ENCODE measurements around the gene RANBP3L. TPM values are rescaled to one million over a fixed set of nuclear protein-coding genes. Genes with fewer than 3 reads are reported as not detected.

RANBP3L gene
- total and polyA plus RNA-seq, 9 of the 15 experiments (the other 6 are each of a cell fraction or from before 2014, with no cell fraction given), result 0.01 to 0.06 TPM; not detected in 7

DNA sequence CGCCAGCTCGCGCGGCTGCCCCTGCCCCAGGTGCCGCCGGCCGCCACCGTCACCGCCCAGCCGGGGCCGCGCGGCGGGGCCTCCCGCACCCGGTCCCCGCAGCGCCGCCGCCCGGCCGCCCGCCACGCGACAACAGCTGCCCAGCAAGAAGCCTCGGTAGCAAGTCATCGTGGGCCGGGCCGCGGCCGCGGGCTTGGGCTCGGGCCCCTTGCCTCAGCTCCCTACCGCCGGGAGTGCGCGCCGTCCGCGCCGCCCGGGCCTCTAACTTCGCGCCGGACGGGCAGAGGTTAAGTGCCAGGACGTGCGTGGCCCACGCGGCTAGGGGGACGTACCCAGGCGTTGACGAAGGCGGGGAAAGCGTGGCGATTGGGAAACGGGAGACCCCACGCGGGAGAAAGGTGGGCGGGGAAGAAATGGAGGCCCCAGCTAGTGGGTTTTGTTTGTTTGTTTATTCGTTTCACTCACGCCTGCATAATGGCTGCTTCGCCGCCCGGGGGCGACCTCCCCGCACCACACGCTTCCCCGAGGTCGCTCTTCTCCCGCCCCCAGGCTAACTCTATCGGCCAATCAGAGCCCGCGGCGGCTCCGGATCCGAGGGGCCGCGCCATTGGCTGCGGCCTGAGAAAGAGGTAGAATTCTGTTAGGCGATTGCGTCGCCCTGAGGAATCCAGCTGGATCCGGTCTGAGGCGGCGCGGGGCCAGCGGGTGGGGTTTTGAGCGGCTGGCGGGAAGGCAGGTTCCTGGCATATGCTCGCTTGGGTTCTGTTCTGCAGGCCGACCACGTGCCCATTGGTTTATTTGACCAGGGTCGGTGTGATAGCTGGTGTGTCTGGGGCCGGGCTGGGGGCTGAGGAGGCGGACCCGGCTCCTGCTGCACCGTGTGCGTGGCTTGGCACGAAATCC lies 59.8 kb downstream of the RANBP3L start, which contains the start of gene NADK2:
Gene NADK2, minus strand, starts transcription at position 295 of the 903 bp plus-strand sequence. Its CDS starts 127 bp downstream, at position 168.
- peaks cover 6% of the 10 kb centered on the region; the same call in 1 of the 2 replicates for H3K9me3 ChIP-seq (replicated peaks; ENCODE audit: control insufficient read depth, insufficient read depth, low read depth, low read length)
- H3K9me1 ChIP-seq (ENCODE audit: control insufficient read depth, insufficient read depth, low read length), result no peaks in the 10 kb centered on the region
- H3K4me3 ChIP-seq, result peak within 1 kb of the TSS; percentile 83
- CTCF ChIA-PET (ENCODE audit: low intra/inter-chr PET ratio), result interaction anchor here (0.6 to 1.5 kb wide), 5 partner anchors 38 to 266 kb away, joined by 3 to 6 read pairs (median 5); no protein-coding TSS in a partner anchor
- H3K27ac ChIP-seq (ENCODE audit: extremely low read depth, low read depth, low read length), result peak within 1 kb of the TSS; percentile 99
- peak; percentile 68 for FAIRE-seq
- intact Hi-C loops (cut with micrococcal nuclease) (loop anchor here (1.0 to 10.0 kb wide), 4 partner anchors 63 to 453 kb away; partner anchors contain the start of gene LMBRD2), in situ Hi-C loops (cut with MboI) (no loop called here)
- H3K4me2 ChIP-seq (ENCODE audit: insufficient read depth, low read length), result peak within 1 kb of the TSS; percentile 81
- DNase-seq (ENCODE audit: extremely low read depth in 1 of 4, low spot score in 3 of 4), result peak; percentile 97 to 99 (median 98)
- peak; percentile 89 for ATAC-seq
- peaks cover 49% of the 10 kb centered on the region for H3K79me2 ChIP-seq (ENCODE audit: control insufficient read depth, insufficient read depth, low read length)
- no peaks in the 10 kb centered on the region for H4K20me1 ChIP-seq (replicated peaks; ENCODE audit: control insufficient read depth, insufficient read depth, low read length)
- peak within 1 kb of the TSS; percentile 97 for H3K9ac ChIP-seq (ENCODE audit: insufficient read depth in 1 of 2, low read depth in 2 of 2, low read length in 2 of 2)
- no TSS peak for BruUV-seq (replicated peaks)
- peak within 1 kb of the TSS; percentile 97 for H2AFZ ChIP-seq (ENCODE audit: low read depth, low read length)
- H3K27me3 ChIP-seq (ENCODE audit: control insufficient read depth in 2 of 2, insufficient read depth in 2 of 2, low read length in 2 of 2), result no peaks in the 10 kb centered on the region
- WGBS (ENCODE audit: insufficient coverage, low coverage, missing lambda C conversion rate), result 4% methylated on average over 76 of the region's 100 CpGs
- 0 out of 3 replicates have a peak, but pooled peaks cover under 1% of the 10 kb centered on the region for H3K36me3 ChIP-seq (ENCODE audit: control insufficient read depth, insufficient read depth, low read length)
- peaks cover 20 to 39% of the 10 kb centered on the region in 2 experiments for H3K4me1 ChIP-seq (replicated peaks in 1 of 2; ENCODE audit: control insufficient read depth in 2 of 2, insufficient read depth in 2 of 2, low read length in 2 of 2)
- POLR2A ChIA-PET, result interaction anchor here (0.6 to 9.0 kb wide), 28 partner anchors 9 to 1406 kb away, joined by 3 to 71 read pairs (median 3); no protein-coding TSS in a partner anchor
- TF ChIP-seq, protein P1, sequence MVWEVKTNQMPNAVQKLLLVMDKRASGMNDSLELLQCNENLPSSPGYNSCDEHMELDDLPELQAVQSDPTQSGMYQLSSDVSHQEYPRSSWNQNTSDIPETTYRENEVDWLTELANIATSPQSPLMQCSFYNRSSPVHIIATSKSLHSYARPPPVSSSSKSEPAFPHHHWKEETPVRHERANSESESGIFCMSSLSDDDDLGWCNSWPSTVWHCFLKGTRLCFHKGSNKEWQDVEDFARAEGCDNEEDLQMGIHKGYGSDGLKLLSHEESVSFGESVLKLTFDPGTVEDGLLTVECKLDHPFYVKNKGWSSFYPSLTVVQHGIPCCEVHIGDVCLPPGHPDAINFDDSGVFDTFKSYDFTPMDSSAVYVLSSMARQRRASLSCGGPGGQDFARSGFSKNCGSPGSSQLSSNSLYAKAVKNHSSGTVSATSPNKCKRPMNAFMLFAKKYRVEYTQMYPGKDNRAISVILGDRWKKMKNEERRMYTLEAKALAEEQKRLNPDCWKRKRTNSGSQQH (CRISPR knock-in tag; IDR thresholded peaks at IDR 0.05), result peak; percentile 82
- 0 out of 2 replicates have a peak, but pooled peaks have one; percentile 27 for TF ChIP-seq PHF21A (IDR thresholded peaks at IDR 0.05; ENCODE audit: borderline replicate concordance, low read depth)
- TF ChIP-seq SMAD2 (IDR thresholded peaks at IDR 0.05; ENCODE audit: low read depth, low read length), result no peak
- TF ChIP-seq BMI1 (IDR thresholded peaks at IDR 0.05; ENCODE audit: low read length), result no peak
- no peak for TF ChIP-seq HMG20B (CRISPR knock-in tag; IDR thresholded peaks at IDR 0.05)
- no peak for TF ChIP-seq RBM39 (optimal IDR thresholded peaks at IDR 0.05; ENCODE audit: low read depth, low read length)
- TF ChIP-seq, protein P2, sequence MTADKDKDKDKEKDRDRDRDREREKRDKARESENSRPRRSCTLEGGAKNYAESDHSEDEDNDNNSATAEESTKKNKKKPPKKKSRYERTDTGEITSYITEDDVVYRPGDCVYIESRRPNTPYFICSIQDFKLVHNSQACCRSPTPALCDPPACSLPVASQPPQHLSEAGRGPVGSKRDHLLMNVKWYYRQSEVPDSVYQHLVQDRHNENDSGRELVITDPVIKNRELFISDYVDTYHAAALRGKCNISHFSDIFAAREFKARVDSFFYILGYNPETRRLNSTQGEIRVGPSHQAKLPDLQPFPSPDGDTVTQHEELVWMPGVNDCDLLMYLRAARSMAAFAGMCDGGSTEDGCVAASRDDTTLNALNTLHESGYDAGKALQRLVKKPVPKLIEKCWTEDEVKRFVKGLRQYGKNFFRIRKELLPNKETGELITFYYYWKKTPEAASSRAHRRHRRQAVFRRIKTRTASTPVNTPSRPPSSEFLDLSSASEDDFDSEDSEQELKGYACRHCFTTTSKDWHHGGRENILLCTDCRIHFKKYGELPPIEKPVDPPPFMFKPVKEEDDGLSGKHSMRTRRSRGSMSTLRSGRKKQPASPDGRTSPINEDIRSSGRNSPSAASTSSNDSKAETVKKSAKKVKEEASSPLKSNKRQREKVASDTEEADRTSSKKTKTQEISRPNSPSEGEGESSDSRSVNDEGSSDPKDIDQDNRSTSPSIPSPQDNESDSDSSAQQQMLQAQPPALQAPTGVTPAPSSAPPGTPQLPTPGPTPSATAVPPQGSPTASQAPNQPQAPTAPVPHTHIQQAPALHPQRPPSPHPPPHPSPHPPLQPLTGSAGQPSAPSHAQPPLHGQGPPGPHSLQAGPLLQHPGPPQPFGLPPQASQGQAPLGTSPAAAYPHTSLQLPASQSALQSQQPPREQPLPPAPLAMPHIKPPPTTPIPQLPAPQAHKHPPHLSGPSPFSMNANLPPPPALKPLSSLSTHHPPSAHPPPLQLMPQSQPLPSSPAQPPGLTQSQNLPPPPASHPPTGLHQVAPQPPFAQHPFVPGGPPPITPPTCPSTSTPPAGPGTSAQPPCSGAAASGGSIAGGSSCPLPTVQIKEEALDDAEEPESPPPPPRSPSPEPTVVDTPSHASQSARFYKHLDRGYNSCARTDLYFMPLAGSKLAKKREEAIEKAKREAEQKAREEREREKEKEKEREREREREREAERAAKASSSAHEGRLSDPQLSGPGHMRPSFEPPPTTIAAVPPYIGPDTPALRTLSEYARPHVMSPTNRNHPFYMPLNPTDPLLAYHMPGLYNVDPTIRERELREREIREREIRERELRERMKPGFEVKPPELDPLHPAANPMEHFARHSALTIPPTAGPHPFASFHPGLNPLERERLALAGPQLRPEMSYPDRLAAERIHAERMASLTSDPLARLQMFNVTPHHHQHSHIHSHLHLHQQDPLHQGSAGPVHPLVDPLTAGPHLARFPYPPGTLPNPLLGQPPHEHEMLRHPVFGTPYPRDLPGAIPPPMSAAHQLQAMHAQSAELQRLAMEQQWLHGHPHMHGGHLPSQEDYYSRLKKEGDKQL (CRISPR knock-in tag; IDR thresholded peaks at IDR 0.05; ENCODE audit: borderline replicate concordance), result 0 out of 2 replicates have a peak, but pooled peaks have one; percentile 96
- peak; percentile 96 for TF ChIP-seq EP400 (IDR thresholded peaks at IDR 0.05)
- TF ChIP-seq BRD4 (IDR thresholded peaks at IDR 0.05), result peak; percentile 90
- TF ChIP-seq, protein P3, sequence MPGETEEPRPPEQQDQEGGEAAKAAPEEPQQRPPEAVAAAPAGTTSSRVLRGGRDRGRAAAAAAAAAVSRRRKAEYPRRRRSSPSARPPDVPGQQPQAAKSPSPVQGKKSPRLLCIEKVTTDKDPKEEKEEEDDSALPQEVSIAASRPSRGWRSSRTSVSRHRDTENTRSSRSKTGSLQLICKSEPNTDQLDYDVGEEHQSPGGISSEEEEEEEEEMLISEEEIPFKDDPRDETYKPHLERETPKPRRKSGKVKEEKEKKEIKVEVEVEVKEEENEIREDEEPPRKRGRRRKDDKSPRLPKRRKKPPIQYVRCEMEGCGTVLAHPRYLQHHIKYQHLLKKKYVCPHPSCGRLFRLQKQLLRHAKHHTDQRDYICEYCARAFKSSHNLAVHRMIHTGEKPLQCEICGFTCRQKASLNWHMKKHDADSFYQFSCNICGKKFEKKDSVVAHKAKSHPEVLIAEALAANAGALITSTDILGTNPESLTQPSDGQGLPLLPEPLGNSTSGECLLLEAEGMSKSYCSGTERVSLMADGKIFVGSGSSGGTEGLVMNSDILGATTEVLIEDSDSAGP (CRISPR knock-in tag; IDR thresholded peaks at IDR 0.05), result no peak
- 0 out of 2 replicates have a peak, but pooled peaks have one; percentile 24 for TF ChIP-seq NCOR1 (IDR thresholded peaks at IDR 0.05)
- TF ChIP-seq PCBP2 (IDR thresholded peaks at IDR 0.05; ENCODE audit: low read depth, low read length, poor library complexity, severe bottlenecking), result no peak

Data from K562 (cell line).